HCT116 (cell line): ENCODE results near the gene STIM2. TPM values are rescaled to one million over a fixed set of nuclear protein-coding genes. Genes with fewer than 3 reads are reported as not detected.

Experiments used
- ATAC-seq: fragments of 200-7000 bp; cut with Tn5 transposase; 2 replicates; pipeline ENCODE4 v1.9.1; 2020; ENCODE audit warnings: mild to moderate bottlenecking, moderate library complexity
- BruUV-seq: library from RNA; stranded (reverse); fragments of 400-500 nt; replicated peaks from 2 replicates; lab custom pipeline; 2021; lab: Mats Ljungman, UMichigan
- CTCF ChIA-PET: fragments of 300-600 bp; sonication (Branson Sonifier 250); formaldehyde crosslinking; loops from one replicate; lab custom pipeline; 2021; ENCODE audit warnings: antibody characterized with exemption; lab: Charles Lee
- POLR2A ChIA-PET: fragments of 300-600, 350-600 bp; sonication (Branson Sonifier 250); formaldehyde crosslinking; loops from one replicate; lab custom pipeline; 2021; ENCODE audit warnings: antibody characterized with exemption; lab: Charles Lee
- RAD21 ChIA-PET, 2 experiments: fragments of 300-600 bp; sonication (Branson Sonifier 250); formaldehyde crosslinking; loops; one replicate each; lab custom pipeline; 2023; ENCODE audit warnings: low total read pairs in 2 of 2; ENCODE audit not compliant: uncharacterized antibody in 2 of 2, unreplicated experiment in 2 of 2, low non-redundant PET in 1 of 2; lab: Charles Lee
- DNase-seq: peaks from one replicate; pipeline ENCODE4 v3.0.0-alpha.2; 2010; ENCODE audit warnings: low read depth, low spot score
- H2AFZ ChIP-seq: fragments of 200-600 bp; shearing (Covaris generic), sonication (generic); 2 replicates; pipeline ENCODE4 v1.6.1; 2017; ENCODE audit warnings: low read depth, mixed run types, mixed read lengths, antibody characterized with exemption, low read length; ENCODE audit not compliant: poor library complexity, severe bottlenecking
- H3K27ac ChIP-seq: 2 replicates; pipeline ENCODE4 v1.5.1; 2012; ENCODE audit warnings: low read depth, low read length
- H3K27me3 ChIP-seq: fragments of 200-600 bp; sonication (generic); 2 replicates; pipeline ENCODE4 v1.6.1; 2016; ENCODE audit warnings: mixed run types, low read length, mixed read lengths; ENCODE audit not compliant: insufficient read depth
- H3K36me3 ChIP-seq, 2 experiments: fragments of 200-500 bp in 1 of 2; fragments of 200-600 bp in 1 of 2; sonication (Bioruptor generic) in 1 of 2; sonication (generic) in 1 of 2; 2 replicates each; pipeline versions ENCODE4 v1.5.1 to v1.6.1; 2014 to 2016; ENCODE audit warnings: low read length in 2 of 2, inconsistent platforms in 1 of 2, mixed read lengths in 1 of 2, mixed run types in 1 of 2; ENCODE audit not compliant: insufficient read depth in 2 of 2, control insufficient read depth in 1 of 2
- H3K4me1 ChIP-seq, 2 experiments: fragments of 200-600 bp in 1 of 2; sonication (generic) in 1 of 2; 2 replicates each; pipeline versions ENCODE4 v1.5.1 to v1.6.1; 2012 to 2017; ENCODE audit warnings: low read length in 2 of 2, inconsistent platforms in 1 of 2, mild to moderate bottlenecking in 1 of 2, mixed read lengths in 1 of 2, mixed run types in 1 of 2, moderate library complexity in 1 of 2; ENCODE audit not compliant: insufficient read depth in 2 of 2, control insufficient read depth in 1 of 2
- H3K4me2 ChIP-seq: fragments of 200-600 bp; sonication (generic); 2 replicates; pipeline ENCODE4 v1.6.1; 2017; ENCODE audit warnings: mixed run types, low read length, mixed read lengths
- H3K4me3 ChIP-seq, 2 experiments: fragments of 200-600 bp in 1 of 2; sonication (generic) in 1 of 2; replicated peaks in 1 of 2; 2 replicates each; pipeline ENCODE4 v1.5.1; 2011 to 2016; ENCODE audit warnings: low read length in 2 of 2, control low read depth in 1 of 2, low read depth in 1 of 2, mild to moderate bottlenecking in 1 of 2, mixed read lengths in 1 of 2, mixed run types in 1 of 2
- H3K79me2 ChIP-seq: fragments of 200-600 bp; sonication (generic); 2 replicates; pipeline ENCODE4 v1.6.1; 2017; ENCODE audit warnings: mild to moderate bottlenecking, mixed run types, low read length, moderate library complexity, mixed read lengths; ENCODE audit not compliant: insufficient read depth
- H3K9ac ChIP-seq: fragments of 200-600 bp; sonication (generic); 2 replicates; pipeline ENCODE4 v1.6.1; 2016; ENCODE audit warnings: low read length, mixed read lengths
- H3K9me2 ChIP-seq: fragments of 200-600 bp; sonication (generic), shearing (Covaris generic); 2 replicates; pipeline ENCODE4 v1.6.1; 2017; ENCODE audit warnings: mixed run types, mild to moderate bottlenecking, moderate library complexity; ENCODE audit not compliant: insufficient read depth
- H3K9me3 ChIP-seq, 2 experiments: fragments of 200-500 bp in 1 of 2; fragments of 200-600 bp in 1 of 2; sonication (Bioruptor generic) in 1 of 2; sonication (generic) in 1 of 2; 2 replicates each; pipeline ENCODE4 v1.6.1; 2014 to 2017; ENCODE audit warnings: low read length in 2 of 2, mixed read lengths in 2 of 2, inconsistent platforms in 1 of 2, low read depth in 1 of 2, mild to moderate bottlenecking in 1 of 2, mixed run types in 1 of 2, moderate library complexity in 1 of 2; ENCODE audit not compliant: control insufficient read depth in 1 of 2, insufficient read depth in 1 of 2
- H4K20me1 ChIP-seq: fragments of 200-600 bp; sonication (generic), shearing (Covaris generic); 2 replicates; pipeline ENCODE4 v1.6.1; 2017; ENCODE audit warnings: mixed run types, mild to moderate bottlenecking, moderate library complexity; ENCODE audit not compliant: insufficient read depth
- CEBPB ChIP-seq: IDR thresholded peaks from 2 replicates; pipeline ENCODE4 v1.6.1; 2012; ENCODE audit warnings: low read depth
- ELF1 ChIP-seq: IDR thresholded peaks from 2 replicates; pipeline ENCODE4 v1.6.1; 2012; ENCODE audit warnings: low read depth, borderline replicate concordance
- EZH2 ChIP-seq: fragments of 200-600 bp; sonication (generic); IDR thresholded peaks from 2 replicates; pipeline ENCODE4 v1.6.1; 2017; ENCODE audit warnings: antibody characterized with exemption, mixed run types
- EZH2phosphoT487 ChIP-seq: fragments of 200-600 bp; IDR thresholded peaks from 2 replicates; pipeline ENCODE4 v1.6.1; 2018; ENCODE audit warnings: antibody characterized with exemption, borderline replicate concordance
- POLR2AphosphoS5 ChIP-seq: IDR thresholded peaks from 2 replicates; pipeline ENCODE4 v1.6.1; 2011; ENCODE audit warnings: mild to moderate bottlenecking, low read depth, low read length, moderate library complexity
- SP1 ChIP-seq: IDR thresholded peaks from 2 replicates; pipeline ENCODE4 v1.6.1; 2012; ENCODE audit warnings: low read depth
- SRF ChIP-seq: IDR thresholded peaks from 2 replicates; pipeline ENCODE4 v1.6.1; 2012; ENCODE audit warnings: low read depth
- ZFX ChIP-seq: fragments of 450-650 bp; IDR thresholded peaks from 2 replicates; pipeline ENCODE4 v1.6.1; 2017
- intact Hi-C: fragments of 100-400 bp; cut with micrococcal nuclease; formaldehyde crosslinking; loops from 2 replicates; pipeline ENCODE4 v1.10.0; 2022
- total RNA-seq: library from RNA; stranded (reverse); gene quantifications from one replicate; pipeline ENCODE4 v1.2.1, GENCODE V29; 2021; ENCODE audit not compliant: unreplicated experiment
- TF ChIP-seq, protein P1 (sequence below), 3 experiments: fragments of 200-600 bp in 1 of 3; sonication (generic) in 1 of 3; IDR thresholded peaks in 2 of 3; conservative IDR thresholded peaks in 1 of 3; 2 replicates each; pipeline ENCODE4 v1.5.1; 2012 to 2017; ENCODE audit warnings: low read depth in 2 of 3, low read length in 2 of 3, antibody characterized with exemption in 1 of 3, borderline replicate concordance in 1 of 3, control low read depth in 1 of 3, mild to moderate bottlenecking in 1 of 3, mixed read lengths in 1 of 3, mixed run types in 1 of 3, moderate library complexity in 1 of 3; ENCODE audit not compliant: insufficient read depth in 1 of 3
- TF ChIP-seq, protein P2 (sequence below): IDR thresholded peaks from 2 replicates; pipeline ENCODE4 v1.6.1; 2012; ENCODE audit warnings: low read depth

STIM2 gene
- total RNA-seq, 1 experiment from 2014 or later = 65.9 TPM

DNA sequence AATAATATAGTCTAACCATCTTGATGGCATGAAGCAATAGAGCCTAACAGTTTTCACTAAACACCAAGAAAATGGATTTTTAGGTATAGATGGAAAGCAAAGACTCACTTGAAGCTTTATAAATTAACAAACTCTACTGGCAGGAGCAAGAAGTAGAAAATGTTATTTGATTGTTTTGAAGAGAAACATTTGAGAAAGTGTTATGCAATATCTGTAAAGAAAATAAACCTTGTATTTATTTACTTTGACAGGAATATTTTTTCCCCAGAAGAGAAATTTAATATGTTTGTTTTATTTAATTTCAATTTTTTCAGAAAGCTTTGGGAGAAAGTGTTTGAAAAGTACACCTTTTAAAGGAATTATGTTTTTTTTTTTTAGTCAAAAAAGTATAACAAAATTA lies 139.0 kb downstream of the STIM2 start:
- no peaks in the 10 kb centered on the region for H3K79me2 ChIP-seq
- ATAC-seq (no peak), DNase-seq (no peak)
- no peak overlapping the region for H3K4me2 ChIP-seq
- BruUV-seq = no TSS peak
- H3K9ac ChIP-seq = no peak overlapping the region
- H3K27me3 ChIP-seq = no peaks in the 10 kb centered on the region
- H3K4me3 ChIP-seq = no peak overlapping the region
- RAD21 ChIA-PET = no interaction called here
- H2AFZ ChIP-seq = no peak overlapping the region
- POLR2A ChIA-PET = no interaction called here
- H3K4me1 ChIP-seq = no peaks in the 10 kb centered on the region
- TF ChIP-seq, protein P1, sequence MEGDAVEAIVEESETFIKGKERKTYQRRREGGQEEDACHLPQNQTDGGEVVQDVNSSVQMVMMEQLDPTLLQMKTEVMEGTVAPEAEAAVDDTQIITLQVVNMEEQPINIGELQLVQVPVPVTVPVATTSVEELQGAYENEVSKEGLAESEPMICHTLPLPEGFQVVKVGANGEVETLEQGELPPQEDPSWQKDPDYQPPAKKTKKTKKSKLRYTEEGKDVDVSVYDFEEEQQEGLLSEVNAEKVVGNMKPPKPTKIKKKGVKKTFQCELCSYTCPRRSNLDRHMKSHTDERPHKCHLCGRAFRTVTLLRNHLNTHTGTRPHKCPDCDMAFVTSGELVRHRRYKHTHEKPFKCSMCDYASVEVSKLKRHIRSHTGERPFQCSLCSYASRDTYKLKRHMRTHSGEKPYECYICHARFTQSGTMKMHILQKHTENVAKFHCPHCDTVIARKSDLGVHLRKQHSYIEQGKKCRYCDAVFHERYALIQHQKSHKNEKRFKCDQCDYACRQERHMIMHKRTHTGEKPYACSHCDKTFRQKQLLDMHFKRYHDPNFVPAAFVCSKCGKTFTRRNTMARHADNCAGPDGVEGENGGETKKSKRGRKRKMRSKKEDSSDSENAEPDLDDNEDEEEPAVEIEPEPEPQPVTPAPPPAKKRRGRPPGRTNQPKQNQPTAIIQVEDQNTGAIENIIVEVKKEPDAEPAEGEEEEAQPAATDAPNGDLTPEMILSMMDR (IDR thresholded peaks at IDR 0.05 in 2 of 3, conservative IDR thresholded peaks at IDR 0.05 in 1 of 3; ENCODE audit: borderline replicate concordance in 1 of 3, insufficient read depth in 1 of 3, low read depth in 2 of 3, low read length in 2 of 3) = no peak
- TF ChIP-seq CEBPB (no peak), SRF (no peak), SP1 (no peak), ELF1 (no peak), POLR2AphosphoS5 (no peak), EZH2phosphoT487 (no peak), ZFX (no peak), EZH2 (no peak)
- TF ChIP-seq, protein P2, sequence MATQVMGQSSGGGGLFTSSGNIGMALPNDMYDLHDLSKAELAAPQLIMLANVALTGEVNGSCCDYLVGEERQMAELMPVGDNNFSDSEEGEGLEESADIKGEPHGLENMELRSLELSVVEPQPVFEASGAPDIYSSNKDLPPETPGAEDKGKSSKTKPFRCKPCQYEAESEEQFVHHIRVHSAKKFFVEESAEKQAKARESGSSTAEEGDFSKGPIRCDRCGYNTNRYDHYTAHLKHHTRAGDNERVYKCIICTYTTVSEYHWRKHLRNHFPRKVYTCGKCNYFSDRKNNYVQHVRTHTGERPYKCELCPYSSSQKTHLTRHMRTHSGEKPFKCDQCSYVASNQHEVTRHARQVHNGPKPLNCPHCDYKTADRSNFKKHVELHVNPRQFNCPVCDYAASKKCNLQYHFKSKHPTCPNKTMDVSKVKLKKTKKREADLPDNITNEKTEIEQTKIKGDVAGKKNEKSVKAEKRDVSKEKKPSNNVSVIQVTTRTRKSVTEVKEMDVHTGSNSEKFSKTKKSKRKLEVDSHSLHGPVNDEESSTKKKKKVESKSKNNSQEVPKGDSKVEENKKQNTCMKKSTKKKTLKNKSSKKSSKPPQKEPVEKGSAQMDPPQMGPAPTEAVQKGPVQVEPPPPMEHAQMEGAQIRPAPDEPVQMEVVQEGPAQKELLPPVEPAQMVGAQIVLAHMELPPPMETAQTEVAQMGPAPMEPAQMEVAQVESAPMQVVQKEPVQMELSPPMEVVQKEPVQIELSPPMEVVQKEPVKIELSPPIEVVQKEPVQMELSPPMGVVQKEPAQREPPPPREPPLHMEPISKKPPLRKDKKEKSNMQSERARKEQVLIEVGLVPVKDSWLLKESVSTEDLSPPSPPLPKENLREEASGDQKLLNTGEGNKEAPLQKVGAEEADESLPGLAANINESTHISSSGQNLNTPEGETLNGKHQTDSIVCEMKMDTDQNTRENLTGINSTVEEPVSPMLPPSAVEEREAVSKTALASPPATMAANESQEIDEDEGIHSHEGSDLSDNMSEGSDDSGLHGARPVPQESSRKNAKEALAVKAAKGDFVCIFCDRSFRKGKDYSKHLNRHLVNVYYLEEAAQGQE = no peak
- CTCF ChIA-PET = interaction anchor here (1.1 kb wide), 1 partner anchor 8 kb away, joined by 3 read pairs; no protein-coding TSS in a partner anchor
- no peaks in the 10 kb centered on the region for H4K20me1 ChIP-seq
- no peaks in the 10 kb centered on the region; a peak in 1 of 4 replicates for H3K36me3 ChIP-seq
- H3K27ac ChIP-seq = no peak overlapping the region
- no peaks in the 10 kb centered on the region for H3K9me2 ChIP-seq
- intact Hi-C loops = loop anchor here (10.0 kb wide), 3 partner anchors 205 to 415 kb away; partner anchors contain the start of gene TBC1D19
- H3K9me3 ChIP-seq = no peaks in the 10 kb centered on the region
